SHP77 (cell line): ENCODE measurements around the gene CDKN1C.

Experiments used
- DNase-seq, 2 experiments: peaks; one replicate each; lab custom pipeline; 2025; lab: John Stamatoyannopoulos, UW

CDKN1C gene

DNA sequence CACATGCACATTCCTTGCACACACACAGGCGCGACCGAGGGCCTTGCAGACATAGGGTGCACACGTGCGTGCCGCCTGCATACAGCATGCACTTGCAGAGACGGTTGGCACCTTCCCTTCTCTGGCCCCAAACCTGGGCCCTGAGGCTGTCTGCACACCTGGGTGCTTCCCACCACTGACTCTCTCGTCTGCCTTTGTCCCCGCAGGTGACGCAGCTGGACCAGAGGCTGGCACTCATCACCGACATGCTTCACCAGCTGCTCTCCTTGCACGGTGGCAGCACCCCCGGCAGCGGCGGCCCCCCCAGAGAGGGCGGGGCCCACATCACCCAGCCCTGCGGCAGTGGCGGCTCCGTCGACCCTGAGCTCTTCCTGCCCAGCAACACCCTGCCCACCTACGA lies 38.0 kb downstream of the CDKN1C start:
- DNase-seq: peak in 1 of 2 experiments; percentile 26

DNA sequence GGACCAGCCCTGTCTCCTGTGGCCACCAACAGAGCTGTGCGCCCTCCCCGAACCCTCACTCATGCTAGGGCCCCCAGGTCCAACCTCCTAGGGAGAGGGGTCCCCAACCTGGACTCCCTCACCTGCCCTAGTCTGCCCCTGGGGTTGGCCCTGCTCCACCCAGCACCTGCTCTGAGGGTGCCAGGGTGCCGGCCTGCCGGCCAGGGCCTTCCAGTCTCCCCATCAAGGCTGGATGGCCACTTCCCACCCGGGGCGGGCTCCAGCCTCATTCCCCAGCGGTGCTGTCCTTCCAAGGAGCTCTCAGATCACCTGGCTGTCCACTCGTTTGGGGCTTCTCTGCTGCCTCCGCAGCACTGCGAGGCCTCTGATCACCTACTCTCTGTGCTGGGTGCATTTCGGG lies 39.1 kb downstream of the CDKN1C start:
- no peak for DNase-seq

DNA sequence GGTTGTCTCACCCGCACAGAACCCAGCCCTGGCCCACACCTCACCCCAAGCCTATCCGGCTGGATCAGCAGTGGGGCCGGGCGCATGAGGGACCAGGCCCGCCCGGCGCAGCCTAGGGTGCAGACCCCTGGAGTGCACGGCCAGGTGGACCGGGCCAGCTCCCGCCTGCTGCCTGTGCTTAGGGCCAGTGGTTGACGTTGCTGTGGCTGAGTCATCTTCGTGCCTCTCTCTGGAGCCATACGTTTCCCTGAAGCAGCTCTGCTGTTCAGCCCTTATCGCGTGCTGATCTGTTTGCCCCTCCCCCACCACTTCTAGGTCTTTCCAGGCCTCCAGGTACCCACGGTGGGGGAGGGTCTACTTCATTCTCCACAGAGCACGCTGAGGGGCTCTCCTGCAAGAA lies 39.5 kb downstream of the CDKN1C start:
- no peak for DNase-seq

DNA sequence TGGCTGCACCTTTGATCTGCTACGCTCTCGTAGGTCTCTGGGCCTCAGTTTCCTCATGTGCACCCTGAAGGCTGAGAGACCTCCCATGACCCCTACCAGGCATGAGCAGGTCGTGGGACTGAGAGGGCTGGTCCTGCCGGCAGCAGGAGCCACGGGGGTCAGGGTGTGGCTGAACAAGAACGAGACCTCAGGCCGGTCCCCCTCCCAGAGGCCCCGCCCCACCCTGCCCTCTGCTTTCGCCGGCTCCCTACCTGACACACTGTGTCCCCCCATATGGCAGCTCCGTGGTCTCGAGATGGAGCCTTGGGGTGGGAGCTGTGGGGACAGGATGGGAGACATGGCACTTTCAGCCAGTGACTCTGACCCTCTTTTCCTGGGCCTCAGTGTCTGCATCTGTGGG lies 40.6 kb downstream of the CDKN1C start:
- no peak for DNase-seq

DNA sequence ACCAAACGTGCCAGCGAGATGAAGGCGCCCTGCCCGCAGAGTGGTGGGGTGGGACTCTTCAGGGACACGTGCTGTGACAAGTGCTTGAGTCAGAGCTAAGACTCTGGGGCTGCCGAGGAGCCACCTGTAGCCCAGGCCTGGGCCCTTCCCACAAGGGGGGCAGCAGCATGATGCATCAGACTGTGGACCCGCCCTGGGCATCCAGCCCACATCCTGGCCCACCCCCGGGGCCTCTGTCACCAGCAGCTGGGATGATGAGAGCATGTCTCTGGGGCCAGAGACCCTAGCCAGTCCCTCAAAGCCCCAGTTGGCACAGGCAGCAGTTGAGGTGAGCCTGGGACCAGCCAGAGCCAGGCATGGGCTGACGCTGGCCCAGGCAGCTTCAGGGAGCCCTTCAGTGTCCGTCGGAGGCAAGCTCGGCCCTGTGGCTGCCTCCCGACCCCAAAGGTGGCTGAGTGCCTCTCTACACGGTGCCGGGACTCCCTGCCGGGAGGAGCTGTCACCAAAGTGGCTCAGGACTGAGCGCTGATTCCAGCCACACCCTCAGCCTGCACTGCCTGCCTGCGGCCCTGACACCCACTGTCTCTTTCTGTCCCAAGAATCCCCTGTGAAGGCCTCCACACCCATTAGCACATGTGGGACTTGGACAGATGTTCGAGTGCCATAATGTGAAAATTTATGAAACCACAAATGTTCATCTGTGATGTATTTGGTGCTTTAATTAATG lies 41.3 kb downstream of the CDKN1C start:
- no peak for DNase-seq

DNA sequence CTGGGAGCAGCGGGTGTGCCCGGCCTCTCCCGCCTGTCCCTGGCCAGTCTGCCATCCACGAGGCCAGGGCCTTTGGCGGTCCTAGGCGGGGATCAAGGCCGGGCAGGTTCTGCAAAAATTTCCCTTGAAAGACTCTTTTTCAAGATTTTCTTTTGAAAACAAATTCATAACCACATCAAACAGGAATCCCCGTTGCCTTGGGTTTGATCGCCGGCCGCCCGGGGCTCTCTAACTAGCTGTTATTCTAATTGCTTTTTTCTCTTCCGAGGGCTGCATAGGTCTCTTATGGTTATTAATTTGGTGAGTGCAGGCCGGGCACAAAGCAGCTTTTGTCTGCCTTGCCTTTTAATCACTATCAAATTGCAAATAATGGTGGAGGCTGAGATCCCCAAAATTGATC lies 42.0 kb downstream of the CDKN1C start:
- DNase-seq: no peak

DNA sequence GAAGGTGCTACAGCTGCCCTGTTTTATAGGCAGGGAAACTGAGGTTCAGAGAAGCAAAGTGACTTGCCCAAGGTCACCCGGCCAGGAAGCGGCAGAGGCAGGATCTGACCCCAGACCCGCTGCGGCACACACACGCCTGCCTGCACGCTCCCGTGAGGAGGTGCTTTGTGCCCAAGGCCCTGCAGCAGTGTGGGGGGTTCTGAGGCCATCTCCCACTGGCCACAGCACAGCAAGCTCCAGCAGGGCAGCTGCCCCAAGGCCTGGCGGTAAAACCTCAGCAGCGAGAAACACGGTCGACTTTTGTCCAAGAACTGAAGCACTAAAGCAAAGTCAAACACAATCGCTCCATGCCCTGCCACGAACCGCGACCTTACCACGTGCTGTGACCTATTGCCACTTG lies 42.7 kb downstream of the CDKN1C start:
- no peak for DNase-seq

DNA sequence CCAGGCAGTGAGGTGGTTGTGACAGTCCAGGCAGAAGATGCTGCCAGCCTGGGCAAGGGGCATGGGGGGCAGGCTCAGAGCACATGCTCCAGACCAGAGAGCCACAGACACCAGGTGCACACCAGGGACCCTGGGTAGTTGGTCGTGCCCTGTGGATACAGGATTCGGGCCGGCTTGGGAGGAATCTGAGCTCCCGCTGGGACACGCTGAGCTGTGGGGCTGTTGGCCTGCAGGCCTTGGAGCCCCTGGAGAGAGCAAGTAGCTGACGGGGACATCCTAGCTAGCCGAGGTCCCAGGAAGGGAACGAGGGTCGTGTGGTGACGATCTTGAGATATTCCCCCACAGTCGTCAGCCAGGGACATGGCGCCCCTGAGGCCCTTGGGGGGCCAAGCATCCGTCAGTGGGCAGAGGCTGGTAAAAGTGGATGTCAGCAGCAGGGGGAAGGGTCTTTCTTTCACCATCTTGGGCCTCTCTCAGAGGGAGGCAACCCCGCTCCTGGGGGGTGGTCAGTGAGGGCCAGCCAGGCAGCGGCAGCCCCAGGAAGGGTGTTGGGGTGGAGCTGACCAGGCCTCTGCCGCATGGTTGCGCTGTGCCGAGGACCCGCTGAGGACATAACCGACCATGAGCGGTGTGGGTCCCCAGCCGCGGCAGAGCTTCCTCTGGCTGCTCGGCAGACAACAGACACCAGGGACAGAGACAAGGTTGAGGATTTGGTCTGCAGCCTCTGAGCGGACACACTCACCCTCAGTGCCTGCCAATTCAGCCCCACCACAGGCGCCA lies 44.0 kb downstream of the CDKN1C start:
- no peak for DNase-seq

DNA sequence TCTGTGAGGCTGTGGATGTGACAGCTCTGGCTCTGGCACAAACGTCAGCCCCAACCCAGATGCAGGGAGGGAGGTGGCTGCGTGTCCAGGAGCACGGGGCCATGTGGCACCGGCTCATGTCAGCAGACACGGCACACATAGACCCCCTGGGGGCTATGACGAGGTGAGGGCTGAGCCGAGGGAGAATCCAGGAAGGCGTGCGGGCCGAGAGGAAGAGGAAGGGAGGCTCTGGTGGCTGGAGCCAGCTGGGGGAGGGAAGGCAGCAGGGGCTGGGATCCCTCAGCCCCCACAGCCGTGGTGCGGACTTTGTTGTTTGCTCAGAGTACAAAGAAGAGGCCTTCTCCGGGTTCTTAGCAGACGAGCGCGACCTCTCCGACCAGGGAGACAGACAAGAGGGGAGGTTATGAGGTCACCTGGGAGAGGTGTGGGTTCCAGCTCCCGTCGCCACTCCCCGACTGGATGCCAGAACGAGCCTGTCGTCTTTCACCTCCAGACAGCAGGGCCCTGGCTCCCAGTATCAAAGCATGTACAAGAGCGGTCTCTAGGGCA lies 46.1 kb downstream of the CDKN1C start:
- DNase-seq: no peak

DNA sequence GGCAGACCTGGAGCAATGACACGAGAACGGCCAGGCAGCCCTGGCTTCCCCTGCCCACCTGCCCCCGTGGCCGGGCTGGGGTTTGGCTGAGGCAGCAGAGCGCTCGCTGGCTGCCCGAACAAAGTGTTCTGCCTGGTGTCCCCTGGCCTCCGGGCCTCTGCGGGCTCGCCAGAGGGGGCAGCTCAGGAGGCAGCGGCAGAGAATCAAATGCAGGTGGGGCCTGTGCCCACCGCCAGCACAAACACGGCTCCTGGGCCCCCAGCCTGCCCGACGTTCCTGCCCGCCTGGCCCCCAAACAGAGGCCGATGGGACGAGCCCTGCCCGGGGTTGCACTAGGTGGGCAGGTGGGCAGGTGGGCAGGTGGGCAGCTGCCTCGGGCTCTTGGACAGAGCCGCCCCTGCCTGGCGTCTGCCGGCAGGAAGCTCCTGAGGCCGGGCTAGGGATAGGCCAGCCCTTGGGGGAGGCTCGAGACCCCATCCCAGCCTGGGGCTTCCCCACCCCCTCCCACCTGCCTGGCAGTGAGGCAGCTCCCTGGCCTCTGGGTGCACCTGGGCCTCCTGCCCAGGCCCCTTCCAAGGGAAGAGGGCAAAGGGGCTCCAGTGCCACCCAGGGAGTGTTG lies 46.8 kb downstream of the CDKN1C start:
- DNase-seq: no peak

DNA sequence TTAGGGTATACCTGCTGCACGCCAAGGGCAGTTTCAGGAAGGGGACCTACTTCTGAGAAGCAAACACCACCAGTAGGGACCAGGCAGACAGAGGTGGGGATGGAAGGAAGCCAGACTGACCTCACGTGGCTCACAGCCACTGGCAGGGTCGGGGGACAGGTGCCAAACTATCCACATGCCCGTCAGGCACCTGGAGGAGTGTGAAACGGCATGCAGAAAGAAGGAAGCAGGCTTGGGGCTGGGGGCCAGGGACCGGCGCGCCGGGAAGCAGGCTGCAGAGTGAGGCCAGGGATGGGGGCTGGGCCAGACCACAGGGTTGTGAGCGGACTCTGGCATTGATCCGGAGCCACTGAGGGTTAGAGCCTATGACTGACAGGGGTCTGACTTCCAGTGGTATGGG lies 47.5 kb downstream of the CDKN1C start:
- no peak for DNase-seq

DNA sequence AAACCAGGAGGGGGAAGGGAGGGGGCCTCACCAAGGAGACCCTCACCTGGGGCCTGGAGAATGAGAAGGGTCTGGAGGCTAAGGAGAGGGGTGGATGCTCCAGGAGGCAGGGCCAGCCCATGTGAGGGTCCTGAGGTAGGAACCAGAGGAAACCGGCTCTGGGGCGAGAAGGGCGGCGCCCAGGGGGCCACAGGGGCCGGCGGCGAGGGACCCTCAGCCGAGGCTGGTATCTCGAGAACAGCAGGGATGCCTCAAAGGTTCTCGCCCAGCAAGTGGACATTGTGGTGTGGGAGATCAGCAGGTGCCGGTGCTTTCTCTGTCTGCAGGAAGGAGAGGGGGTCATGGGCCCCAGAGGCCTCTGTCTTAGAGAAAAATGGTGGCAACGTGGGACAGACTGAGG lies 47.9 kb downstream of the CDKN1C start:
- no peak for DNase-seq

DNA sequence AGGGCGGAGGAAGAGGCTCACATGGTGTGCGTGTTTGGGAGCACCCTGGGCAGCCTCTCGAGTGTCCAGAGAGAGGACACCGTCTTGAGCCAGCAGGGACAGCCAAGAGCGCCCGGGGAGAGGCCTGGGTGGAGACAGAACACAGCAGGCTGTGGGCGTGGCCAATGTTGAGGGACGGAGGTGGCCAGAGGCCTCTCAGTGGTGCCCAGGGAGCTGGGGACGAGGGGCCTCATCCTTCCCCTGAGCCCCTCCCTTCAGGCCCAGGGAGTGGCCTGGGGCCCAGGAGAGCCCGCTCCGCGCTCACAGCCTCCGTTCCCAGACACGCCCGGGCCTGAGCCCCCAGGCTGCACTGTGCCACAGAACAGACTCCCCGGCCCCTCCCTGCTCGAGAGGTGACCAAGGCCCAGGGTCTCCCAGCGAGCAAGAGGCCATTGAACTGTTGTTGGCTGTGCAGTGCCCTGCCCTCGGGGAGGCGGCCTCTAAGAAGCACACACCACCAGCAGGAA lies 48.4 kb downstream of the CDKN1C start:
- DNase-seq: no peak

DNA sequence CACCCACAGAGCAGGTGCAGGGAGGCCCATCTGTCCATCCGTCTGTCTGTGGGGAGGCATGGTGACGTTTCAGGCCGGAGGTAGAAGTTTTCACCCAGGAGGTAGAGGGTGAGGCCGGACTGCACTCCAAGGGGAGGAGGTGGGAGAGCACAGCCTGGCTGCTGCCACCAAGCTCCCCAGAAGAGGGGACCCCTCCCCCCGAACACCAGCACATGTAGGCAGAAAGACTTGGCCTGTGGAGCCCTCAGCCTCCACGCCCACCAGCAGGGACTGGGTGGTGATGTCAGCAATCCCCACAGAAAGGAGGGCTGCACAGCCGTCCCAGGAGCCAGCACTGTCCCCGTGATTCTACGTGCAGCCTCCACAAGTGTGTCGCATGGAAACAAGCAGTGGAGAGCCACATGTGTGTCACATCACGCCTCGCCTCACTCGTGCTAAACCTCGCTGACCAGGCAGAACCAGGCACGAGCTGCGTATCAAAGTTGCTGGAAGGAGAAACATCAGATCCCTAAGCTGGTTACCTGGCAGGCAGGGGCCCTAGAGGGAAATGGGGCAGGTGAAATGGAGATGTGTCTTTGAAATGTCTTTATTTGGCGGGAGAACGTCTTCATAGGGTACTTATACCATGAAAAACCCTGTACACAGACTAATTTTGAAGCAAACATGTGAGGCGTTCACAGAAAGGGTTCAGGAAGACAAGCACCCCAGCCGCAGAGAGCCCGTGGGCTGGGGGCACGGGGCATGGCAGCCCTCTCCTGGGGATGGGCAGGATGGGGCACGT lies 49.1 kb downstream of the CDKN1C start:
- DNase-seq: no peak

DNA sequence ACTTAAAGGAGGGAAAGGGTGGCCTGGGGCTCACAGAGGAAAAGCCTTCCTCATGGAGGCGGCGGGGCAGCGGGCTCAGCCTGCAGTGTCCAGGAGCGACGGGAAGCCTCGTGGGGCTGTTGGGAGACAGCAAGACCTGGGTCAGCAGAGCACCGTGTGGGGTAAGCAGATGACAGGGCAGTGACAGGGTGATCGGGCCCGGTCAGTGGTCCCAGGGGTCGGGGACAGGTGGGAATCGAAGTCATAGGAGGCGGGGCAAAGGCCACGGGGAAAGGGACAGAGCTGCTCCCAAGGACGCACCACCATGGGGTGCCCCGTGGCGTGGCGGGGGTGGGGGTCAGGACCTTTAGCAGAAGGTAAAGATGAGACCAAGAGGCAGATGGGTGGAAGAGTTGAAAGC lies 49.8 kb downstream of the CDKN1C start:
- no peak for DNase-seq

DNA sequence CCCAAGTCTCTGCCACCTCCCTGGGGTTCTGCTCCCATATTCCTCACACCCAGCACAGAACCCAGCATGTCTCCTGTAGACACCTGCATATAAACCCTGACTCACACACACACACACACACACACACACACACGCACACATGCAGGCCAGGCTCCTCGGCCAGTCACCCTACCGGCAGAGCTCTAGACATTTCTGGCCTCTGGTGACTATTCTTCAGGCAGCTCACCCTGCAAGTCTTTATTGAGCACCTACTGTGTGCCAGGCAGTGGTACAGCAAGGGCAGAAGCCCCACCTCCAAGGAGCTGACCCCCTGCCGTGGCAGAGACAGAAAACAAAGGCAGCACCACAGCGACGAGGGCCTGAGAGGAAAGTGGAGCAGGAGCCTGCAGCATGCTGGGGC lies 50.3 kb downstream of the CDKN1C start:
- DNase-seq: no peak

DNA sequence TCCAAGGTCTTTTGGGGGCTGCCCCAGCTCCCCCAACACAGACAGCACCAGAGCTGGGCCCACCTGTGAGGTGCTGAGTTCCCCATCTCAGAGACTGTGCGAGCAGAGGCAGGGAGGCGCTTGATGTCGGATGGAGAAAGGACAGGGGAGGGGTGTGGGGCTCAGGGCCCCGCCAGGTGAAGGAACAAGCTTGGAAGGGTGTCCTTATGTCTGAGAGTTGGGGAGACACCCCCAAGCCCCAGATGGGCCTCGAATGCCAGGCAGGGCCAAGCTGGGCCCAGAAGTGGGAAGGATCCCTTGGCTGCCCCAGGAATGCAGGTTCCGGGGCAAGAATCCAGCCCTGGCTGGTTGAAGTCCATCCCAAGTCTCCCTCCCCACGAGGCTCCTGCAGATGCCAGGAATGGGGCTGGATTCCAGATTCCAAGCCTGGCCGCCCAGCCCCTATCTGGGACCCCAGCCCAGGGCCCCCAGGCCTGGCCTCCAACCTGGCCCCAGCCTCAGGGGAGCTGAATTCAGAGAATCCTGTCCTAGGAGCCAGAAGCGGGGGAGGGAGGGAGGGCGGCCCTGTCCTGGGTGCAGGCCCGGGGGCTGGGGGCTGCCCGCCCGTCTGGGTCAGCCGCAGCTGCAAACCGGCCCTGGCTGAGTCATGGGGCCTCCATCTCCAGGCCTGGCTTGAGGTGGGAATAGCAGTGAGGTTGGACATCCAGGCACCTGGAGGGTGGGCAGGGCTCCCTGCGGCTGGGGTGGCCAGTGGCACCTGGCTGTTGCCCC lies 50.9 kb downstream of the CDKN1C start:
- no peak for DNase-seq

DNA sequence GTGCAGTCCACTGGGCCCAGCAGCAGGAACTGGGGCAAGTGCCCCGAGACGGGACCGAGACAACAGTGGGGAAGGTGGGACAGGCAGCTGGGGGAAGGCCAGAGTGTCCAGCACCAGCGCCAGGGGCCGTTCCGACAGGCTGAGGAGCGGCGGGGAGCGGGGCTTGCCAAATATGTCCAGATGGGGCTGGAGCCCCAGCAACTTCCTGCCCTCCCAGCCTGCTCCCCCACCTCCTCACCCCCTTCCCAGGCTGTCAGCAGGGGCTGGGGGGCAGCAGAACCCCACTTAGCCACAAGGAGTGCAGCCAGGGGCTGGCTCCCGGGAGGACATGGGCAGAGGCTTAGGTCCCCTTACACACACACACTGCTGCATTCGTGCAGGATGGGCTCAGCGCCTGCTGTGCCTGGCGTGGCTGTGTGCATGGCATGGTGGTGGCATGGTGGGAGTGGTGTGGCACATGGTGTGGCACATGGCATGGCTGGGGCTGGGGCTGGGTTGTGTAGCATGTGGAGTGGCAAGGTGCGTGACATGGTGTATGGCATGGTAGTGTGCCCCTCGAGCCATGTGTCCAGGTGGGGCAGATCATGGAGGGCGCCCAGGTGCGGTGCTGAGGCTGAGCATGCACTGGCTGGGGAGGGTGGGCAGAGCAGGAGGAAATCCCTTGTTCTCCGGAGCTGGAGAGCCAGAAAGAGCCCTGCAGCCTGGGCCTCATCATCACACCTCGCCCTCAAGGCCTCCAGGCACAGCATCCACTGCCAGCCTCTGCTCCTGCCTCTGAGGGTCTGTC lies 51.7 kb downstream of the CDKN1C start:
- no peak for DNase-seq
